C4-2B (cell line): Measurements from ENCODE around the gene DCT.

Experiments
- CTCF ChIP-seq: fragments of 450-650 bp; conservative IDR thresholded peaks from 2 replicates; pipeline ENCODE4 v1.5.1; 2017; ENCODE audit warnings: mild to moderate bottlenecking
- ZFX ChIP-seq: fragments of 450-650 bp; IDR thresholded peaks from 2 replicates; pipeline ENCODE4 v1.6.1; 2017

DNA sequence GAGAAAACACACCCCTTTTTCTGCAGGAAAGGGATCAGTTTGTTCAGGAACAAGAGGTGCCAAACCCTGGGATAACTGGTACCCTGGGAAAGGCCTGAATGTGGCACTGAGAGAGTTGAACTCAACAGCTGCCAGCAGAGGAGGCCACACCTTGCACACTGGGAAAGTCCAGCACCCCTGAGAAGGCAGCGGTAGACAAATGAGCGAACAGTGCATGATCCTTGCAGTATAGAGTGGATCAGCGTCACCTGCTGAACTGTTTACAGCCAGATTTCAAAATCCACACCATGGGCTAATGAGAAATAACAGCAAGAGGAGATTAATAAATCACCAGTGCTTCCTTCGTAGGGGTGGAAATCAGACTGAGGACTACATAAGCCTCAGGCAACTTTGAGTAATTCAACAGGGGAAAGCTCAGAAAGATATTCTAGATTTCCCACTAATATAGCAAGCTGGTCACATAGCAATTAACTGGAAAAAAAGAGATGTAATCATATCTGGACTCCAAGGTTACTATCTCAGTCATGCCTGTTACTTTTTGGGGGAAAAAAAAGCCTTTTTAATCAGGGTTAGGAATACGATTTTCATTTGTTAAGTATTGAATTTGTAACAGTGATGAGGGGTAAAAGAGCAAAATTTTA is 52.0 kb downstream of the DCT start:
- TF ChIP-seq CTCF (no peak), ZFX (no peak)
